ENCODE data around the gene SPEM1. TPM values are rescaled to one million over a fixed set of nuclear protein-coding genes. Genes with fewer than 3 reads are reported as not detected.

SPEM1 gene
- total RNA-seq, 1 experiment from 2014 or later: not detected

DNA sequence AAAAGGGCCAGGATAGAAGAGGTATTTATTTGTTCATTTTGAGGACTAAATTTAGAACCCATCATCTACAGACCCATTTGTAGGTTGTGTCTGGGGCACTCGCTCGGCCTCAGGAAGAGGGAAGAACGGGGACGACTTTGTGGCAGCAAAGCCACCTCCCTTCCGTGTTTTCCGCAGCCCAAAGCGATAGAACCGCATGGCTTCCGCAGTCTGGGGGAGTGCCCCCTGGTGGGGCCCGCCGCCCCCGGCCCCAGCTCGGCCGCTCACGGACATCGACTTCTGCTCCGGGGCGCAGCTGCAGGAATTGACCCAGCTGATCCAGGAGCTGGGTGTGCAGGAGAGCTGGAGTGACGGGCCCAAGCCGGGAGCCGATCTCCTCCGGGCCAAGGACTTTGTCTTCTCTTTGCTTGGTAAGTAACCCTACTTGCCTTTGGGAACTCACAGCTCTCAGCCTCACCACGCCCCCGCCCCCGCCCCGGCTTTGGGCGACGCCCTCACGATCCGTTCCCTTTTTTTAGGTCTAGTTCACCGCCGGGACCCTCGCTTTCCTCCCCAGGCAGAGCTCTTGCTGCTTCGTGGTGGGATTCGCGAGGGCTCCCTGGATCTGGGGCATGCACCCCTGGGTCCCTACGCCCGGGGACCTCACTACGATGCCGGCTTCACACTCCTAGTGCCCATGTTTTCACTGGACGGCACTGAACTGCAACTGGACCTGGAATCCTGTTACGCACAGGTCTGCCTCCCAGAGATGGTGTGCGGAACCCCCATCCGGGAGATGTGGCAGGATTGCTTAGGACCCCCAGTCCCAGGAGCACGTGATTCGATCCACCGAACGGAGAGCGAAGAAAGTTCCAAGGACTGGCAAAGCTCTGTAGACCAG is 15.8 kb downstream of the SPEM1 start:
- Mint-ChIP-seq H3K27me3 (ENCODE audit: insufficient read depth, unreplicated experiment) (no peaks in the 10 kb centered on the region), H3K4me3 (ENCODE audit: unreplicated experiment) (peak overlapping the region; percentile 81), H3K36me3 (ENCODE audit: insufficient read depth, unreplicated experiment) (no peaks in the 10 kb centered on the region), H3K9me3 (ENCODE audit: unreplicated experiment) (no peaks in the 10 kb centered on the region), H3K4me1 (ENCODE audit: insufficient read depth, unreplicated experiment) (peaks cover 12% of the 10 kb centered on the region), H3K27ac (ENCODE audit: low read depth, unreplicated experiment) (peak overlapping the region; percentile 92)
- intact Hi-C loops (cut with micrococcal nuclease): loop anchor here (1.0 to 10.0 kb wide), 8 partner anchors 15 to 389 kb away; partner anchors contain the start of genes PLSCR3, POLR2A, TMEM256 and TP53
- peak; percentile 67 for DNase-seq (ENCODE audit: unreplicated experiment)
- POLR2A ChIA-PET: interaction anchor here (0.7 to 8.9 kb wide), 27 partner anchors 8 to 1175 kb away, joined by 3 to 115 read pairs (median 8); partner anchors contain the start of genes GPS2, KCTD11, MPDU1 and NAA38
- TF ChIP-seq, protein P1, sequence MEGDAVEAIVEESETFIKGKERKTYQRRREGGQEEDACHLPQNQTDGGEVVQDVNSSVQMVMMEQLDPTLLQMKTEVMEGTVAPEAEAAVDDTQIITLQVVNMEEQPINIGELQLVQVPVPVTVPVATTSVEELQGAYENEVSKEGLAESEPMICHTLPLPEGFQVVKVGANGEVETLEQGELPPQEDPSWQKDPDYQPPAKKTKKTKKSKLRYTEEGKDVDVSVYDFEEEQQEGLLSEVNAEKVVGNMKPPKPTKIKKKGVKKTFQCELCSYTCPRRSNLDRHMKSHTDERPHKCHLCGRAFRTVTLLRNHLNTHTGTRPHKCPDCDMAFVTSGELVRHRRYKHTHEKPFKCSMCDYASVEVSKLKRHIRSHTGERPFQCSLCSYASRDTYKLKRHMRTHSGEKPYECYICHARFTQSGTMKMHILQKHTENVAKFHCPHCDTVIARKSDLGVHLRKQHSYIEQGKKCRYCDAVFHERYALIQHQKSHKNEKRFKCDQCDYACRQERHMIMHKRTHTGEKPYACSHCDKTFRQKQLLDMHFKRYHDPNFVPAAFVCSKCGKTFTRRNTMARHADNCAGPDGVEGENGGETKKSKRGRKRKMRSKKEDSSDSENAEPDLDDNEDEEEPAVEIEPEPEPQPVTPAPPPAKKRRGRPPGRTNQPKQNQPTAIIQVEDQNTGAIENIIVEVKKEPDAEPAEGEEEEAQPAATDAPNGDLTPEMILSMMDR (IDR thresholded peaks at IDR 0.05; ENCODE audit: unreplicated experiment): peak; percentile 23
- TSS peak; percentile 62 for BruUV-seq (replicated peaks)
- CTCF ChIA-PET: interaction anchor here (0.6 to 3.8 kb wide), 29 partner anchors 11 to 281 kb away, joined by 3 to 57 read pairs (median 5); partner anchors contain the start of genes KCTD11, PLSCR3, SENP3 and SPEM2

DNA sequence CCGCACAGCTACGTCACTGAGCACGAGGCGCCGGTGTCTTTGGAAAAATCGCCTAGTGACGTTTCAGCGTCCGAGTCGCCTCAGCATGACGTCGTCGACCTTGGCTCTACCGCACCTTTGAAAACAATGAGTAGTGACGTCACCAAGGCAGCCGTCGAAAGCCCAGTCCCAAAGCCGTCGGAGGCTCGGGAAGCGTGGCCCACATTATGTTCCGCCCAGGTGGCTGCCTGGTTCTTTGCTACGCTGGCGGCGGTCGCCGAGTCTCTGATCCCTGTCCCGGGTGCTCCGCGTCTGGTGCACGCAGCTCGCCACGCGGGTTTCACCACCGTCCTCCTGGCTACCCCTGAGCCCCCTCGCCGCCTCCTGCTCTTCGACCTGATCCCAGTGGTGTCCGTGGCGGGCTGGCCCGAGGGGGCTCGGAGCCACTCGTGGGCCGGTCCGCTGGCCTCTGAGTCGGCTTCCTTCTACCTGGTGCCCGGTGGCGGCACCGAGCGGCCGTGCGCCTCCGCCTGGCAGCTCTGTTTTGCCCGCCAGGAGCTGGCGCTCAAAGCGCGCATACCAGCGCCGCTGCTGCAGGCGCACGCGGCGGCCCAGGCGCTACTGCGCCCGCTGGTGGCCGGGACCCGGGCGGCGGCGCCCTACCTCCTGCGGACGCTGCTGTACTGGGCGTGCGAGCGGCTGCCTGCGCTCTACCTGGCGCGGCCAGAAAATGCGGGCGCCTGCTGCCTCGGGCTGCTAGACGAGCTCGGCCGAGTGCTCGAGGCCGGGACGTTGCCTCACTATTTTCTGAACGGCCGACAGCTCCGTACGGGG is 16.6 kb downstream of the SPEM1 start:
- Mint-ChIP-seq H3K9me3 (ENCODE audit: unreplicated experiment) (no peaks in the 10 kb centered on the region), H3K27me3 (ENCODE audit: insufficient read depth, unreplicated experiment) (no peaks in the 10 kb centered on the region), H3K27ac (ENCODE audit: low read depth, unreplicated experiment) (peak overlapping the region; percentile 92), H3K4me1 (ENCODE audit: insufficient read depth, unreplicated experiment) (peaks cover 12% of the 10 kb centered on the region), H3K36me3 (ENCODE audit: insufficient read depth, unreplicated experiment) (no peaks in the 10 kb centered on the region), H3K4me3 (ENCODE audit: unreplicated experiment) (peak overlapping the region; percentile 81)
- DNase-seq (ENCODE audit: unreplicated experiment): peak; percentile 82
- TF ChIP-seq, protein P1 (IDR thresholded peaks at IDR 0.05; ENCODE audit: unreplicated experiment): peak; percentile 83
- POLR2A ChIA-PET: interaction anchor here (0.6 to 8.9 kb wide), 27 partner anchors 7 to 749 kb away, joined by 3 to 115 read pairs (median 6); partner anchors contain the start of genes CTDNEP1, KCTD11, MPDU1 and NAA38
- BruUV-seq (replicated peaks): no TSS peak
- CTCF ChIA-PET: interaction anchor here (0.6 to 3.8 kb wide), 42 partner anchors 9 to 653 kb away, joined by 3 to 57 read pairs (median 4); partner anchors contain the start of genes KCTD11, PLSCR3, POLR2A and SENP3
- intact Hi-C loops (cut with micrococcal nuclease): loop anchor here (1.0 to 10.0 kb wide), 4 partner anchors 14 to 389 kb away; partner anchors contain the start of genes SENP3, TP53 and WRAP53

DNA sequence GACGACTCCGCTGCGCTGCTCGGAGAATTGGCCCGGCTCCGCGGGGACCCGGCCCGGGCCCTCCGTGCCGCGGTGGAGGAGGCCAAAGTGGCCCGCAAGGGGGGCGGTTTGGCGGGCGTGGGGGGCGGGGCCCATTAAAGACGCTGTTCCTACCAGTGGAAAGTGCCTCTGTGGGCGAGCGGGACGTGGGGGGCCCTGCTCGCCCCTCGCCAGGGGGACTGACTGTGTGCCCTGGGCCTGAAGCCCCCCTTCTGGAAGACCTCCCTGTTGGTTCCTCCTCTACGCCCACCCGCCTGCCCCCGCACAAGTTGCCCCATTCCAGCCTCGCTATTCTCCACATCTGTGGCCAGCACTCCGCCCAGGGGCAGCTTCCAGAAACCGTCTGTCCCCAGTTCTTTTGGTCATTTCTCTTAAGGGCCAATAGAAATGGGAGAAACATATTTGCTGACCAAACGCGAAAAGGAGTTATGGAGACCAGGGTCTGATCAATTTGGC is 17.3 kb downstream of the SPEM1 start:
- H3K27ac Mint-ChIP-seq (ENCODE audit: low read depth, unreplicated experiment): peak overlapping the region; percentile 92
- ChIA-PET POLR2A (interaction anchor here (0.6 to 8.9 kb wide), 16 partner anchors 15 to 749 kb away, joined by 3 to 115 read pairs (median 16); partner anchors contain the start of genes KCTD11, NEURL4, POLR2A and SENP3), CTCF (interaction anchor here (0.6 to 3.8 kb wide), 31 partner anchors 8 to 653 kb away, joined by 3 to 57 read pairs (median 5); partner anchors contain the start of genes KCTD11, POLR2A, SENP3 and SPEM2)
- H3K36me3 Mint-ChIP-seq (ENCODE audit: insufficient read depth, unreplicated experiment): no peaks in the 10 kb centered on the region
- H3K4me3 Mint-ChIP-seq (ENCODE audit: unreplicated experiment): peak overlapping the region; percentile 81
- BruUV-seq (replicated peaks): no TSS peak
- H3K27me3 Mint-ChIP-seq (ENCODE audit: insufficient read depth, unreplicated experiment): no peaks in the 10 kb centered on the region
- H3K4me1 Mint-ChIP-seq (ENCODE audit: insufficient read depth, unreplicated experiment): peaks cover 12% of the 10 kb centered on the region
- no peak for DNase-seq (ENCODE audit: unreplicated experiment)
- intact Hi-C loops (cut with micrococcal nuclease): loop anchor here (1.0 to 10.0 kb wide), 4 partner anchors 13 to 390 kb away; partner anchors contain the start of genes SENP3, TP53 and WRAP53
- TF ChIP-seq, protein P1 (IDR thresholded peaks at IDR 0.05; ENCODE audit: unreplicated experiment): no peak
- no peaks in the 10 kb centered on the region for H3K9me3 Mint-ChIP-seq (ENCODE audit: unreplicated experiment)

All from MCF 10A (cell line).